WTC11 (cell line): ENCODE data around the gene TRIP12. TPM values are rescaled to one million over a fixed set of nuclear protein-coding genes. Genes with fewer than 3 reads are reported as not detected.

Source experiments
- ATAC-seq: fragments of 200-7000 bp; cut with Tn5 transposase; 2 replicates; pipeline ENCODE4 v1.10.0; 2021; ENCODE audit warnings: mild to moderate bottlenecking, moderate library complexity
- CTCF ChIA-PET: fragments of 300-600 bp; sonication (Branson Sonifier 250); formaldehyde crosslinking; loops from one replicate; lab custom pipeline; 2021; ENCODE audit warnings: antibody characterized with exemption; lab: Charles Lee
- POLR2A ChIA-PET: fragments of 350-600 bp; sonication (Branson Sonifier 250); formaldehyde crosslinking; loops from one replicate; lab custom pipeline; 2021; ENCODE audit warnings: antibody characterized with exemption; lab: Charles Lee
- DNase-seq: peaks from one replicate; pipeline ENCODE4 v3.0.0; 2021; ENCODE audit warnings: low spot score
- H3K27ac Mint-ChIP-seq: 2 replicates; pipeline ENCODE4 v1.8.0; 2021; ENCODE audit warnings: mixed read lengths
- H3K27me3 Mint-ChIP-seq: 2 replicates; pipeline ENCODE4 v1.8.0; 2021; ENCODE audit warnings: low read depth, mild to moderate bottlenecking, moderate library complexity, mixed read lengths
- H3K36me3 Mint-ChIP-seq: 2 replicates; pipeline ENCODE4 v1.8.0; 2021; ENCODE audit warnings: mixed read lengths
- H3K4me1 Mint-ChIP-seq: 2 replicates; pipeline ENCODE4 v1.8.0; 2022; ENCODE audit warnings: mixed read lengths
- H3K4me3 Mint-ChIP-seq: 2 replicates; pipeline ENCODE4 v1.8.0; 2021; ENCODE audit warnings: mild to moderate bottlenecking, moderate library complexity, mixed read lengths
- H3K9me3 Mint-ChIP-seq: 2 replicates; pipeline ENCODE4 v1.8.0; 2021; ENCODE audit warnings: mixed read lengths
- CBFB ChIP-seq: sonication (generic); formaldehyde crosslinking; IDR thresholded peaks from 2 replicates; pipeline ENCODE4 v1.8.1; 2022; ENCODE audit warnings: mild to moderate bottlenecking, low read depth, missing genetic modification reagents
- CREB1 ChIP-seq: sonication (generic); formaldehyde crosslinking; IDR thresholded peaks from 2 replicates; pipeline ENCODE4 v1.8.0; 2023; ENCODE audit warnings: mild to moderate bottlenecking, missing genetic modification reagents
- CTCF ChIP-seq: fragments of 200-600 bp; IDR thresholded peaks from 2 replicates; pipeline ENCODE4 v1.8.0; 2022; ENCODE audit warnings: antibody characterized with exemption
- GABPB1 ChIP-seq: sonication (generic); formaldehyde crosslinking; IDR thresholded peaks from 2 replicates; pipeline ENCODE4 v1.8.1; 2023; ENCODE audit warnings: mild to moderate bottlenecking, missing genetic modification reagents
- GTF2I ChIP-seq: fragments of 250-450 bp; sonication (Bioruptor Pico); conservative IDR thresholded peaks from 2 replicates; pipeline ENCODE4 v1.4.0; 2021; ENCODE audit warnings: mild to moderate bottlenecking
- IRF2 ChIP-seq: sonication (generic); formaldehyde crosslinking; IDR thresholded peaks from 2 replicates; pipeline ENCODE4 v1.8.0; 2022; ENCODE audit warnings: low read depth, missing genetic modification reagents, borderline replicate concordance
- MYBL2 ChIP-seq: sonication (generic); formaldehyde crosslinking; IDR thresholded peaks from 2 replicates; pipeline ENCODE4 v1.8.1; 2023; ENCODE audit warnings: mild to moderate bottlenecking, moderate library complexity, missing genetic modification reagents
- NFATC4 ChIP-seq: fragments of 250-450 bp; sonication (Bioruptor Pico); IDR thresholded peaks from 2 replicates; pipeline ENCODE4 v1.9.0; 2021; ENCODE audit warnings: mild to moderate bottlenecking
- NFYB ChIP-seq: sonication (generic); formaldehyde crosslinking; conservative IDR thresholded peaks from 2 replicates; pipeline ENCODE4 v1.8.0; 2022; ENCODE audit warnings: low read depth, missing genetic modification reagents
- PRDM15 ChIP-seq: sonication (generic); formaldehyde crosslinking; IDR thresholded peaks from 2 replicates; pipeline ENCODE4 v1.8.0; 2022; ENCODE audit warnings: missing genetic modification reagents
- RORB ChIP-seq: fragments of 250-450 bp; sonication (Bioruptor Pico); IDR thresholded peaks from 2 replicates; pipeline ENCODE4 v1.9.0; 2021; ENCODE audit warnings: mild to moderate bottlenecking
- TP53 ChIP-seq: sonication (generic); formaldehyde crosslinking; IDR thresholded peaks from 2 replicates; pipeline ENCODE4 v1.8.1; 2023; ENCODE audit warnings: mild to moderate bottlenecking, missing genetic modification reagents
- USF2 ChIP-seq: sonication (generic); formaldehyde crosslinking; IDR thresholded peaks from 2 replicates; pipeline ENCODE4 v1.8.1; 2023; ENCODE audit warnings: mild to moderate bottlenecking, missing genetic modification reagents, moderate library complexity
- ZNF512 ChIP-seq: sonication (generic); formaldehyde crosslinking; IDR thresholded peaks from 2 replicates; pipeline ENCODE4 v1.8.1; 2022; ENCODE audit warnings: missing genetic modification reagents, borderline replicate concordance
- ZNF532 ChIP-seq: fragments of 250-450 bp; sonication (Bioruptor Pico); IDR thresholded peaks from 2 replicates; pipeline ENCODE4 v1.9.0; 2021; ENCODE audit warnings: mild to moderate bottlenecking, borderline replicate concordance
- ZNF671 ChIP-seq: fragments of 250-450 bp; sonication (Bioruptor Pico); IDR thresholded peaks from 2 replicates; pipeline ENCODE4 v1.8.0; 2021; ENCODE audit warnings: mild to moderate bottlenecking
- total RNA-seq: library from RNA; stranded (reverse); gene quantifications from 3 replicates; pipeline ENCODE4 v1.2.3, GENCODE V29; 2021
- TF ChIP-seq, protein P1 (sequence below): fragments of 250-450 bp; sonication (Bioruptor Pico); IDR thresholded peaks from 2 replicates; pipeline ENCODE4 v1.8.0; 2021; ENCODE audit warnings: mild to moderate bottlenecking

TRIP12 gene
- total RNA-seq, 1 experiment from 2014 or later: 149 TPM

- POLR2A ChIA-PET: no interaction called here
- no peaks in the 10 kb centered on the region for H3K27me3 Mint-ChIP-seq
- H3K27ac Mint-ChIP-seq: no peak overlapping the region
- no peak overlapping the region for H3K4me3 Mint-ChIP-seq
- no peak for ATAC-seq
- TF ChIP-seq IRF2 (CRISPR knock-in tag) (no peak), USF2 (CRISPR knock-in tag) (no peak), GABPB1 (CRISPR knock-in tag) (no peak)
- TF ChIP-seq, all 79 proteins: peak for 0
- Mint-ChIP-seq H3K36me3 (peaks cover 64% of the 10 kb centered on the region), H3K9me3 (0 out of 2 replicates have a peak, but pooled peaks cover 5% of the 10 kb centered on the region), H3K4me1 (peaks cover 18% of the 10 kb centered on the region)
- CTCF ChIA-PET: no interaction called here
- no peak for DNase-seq
Observed at GRCh38 chr2:229768235-229768634, 153.6 kb downstream of the TRIP12 start.

GRCh38 chr2:229765721-229766120 lies 156.1 kb downstream of the TRIP12 start:
- no peak for TF ChIP-seq MYBL2 (CRISPR knock-in tag)
- TF ChIP-seq RORB (CRISPR knock-in tag): no peak
- no peak for TF ChIP-seq ZNF671 (CRISPR knock-in tag)
- no peak for TF ChIP-seq CTCF
- no peak for TF ChIP-seq CREB1
- no peak for TF ChIP-seq NFYB (CRISPR knock-in tag)
- TF ChIP-seq, protein P1, sequence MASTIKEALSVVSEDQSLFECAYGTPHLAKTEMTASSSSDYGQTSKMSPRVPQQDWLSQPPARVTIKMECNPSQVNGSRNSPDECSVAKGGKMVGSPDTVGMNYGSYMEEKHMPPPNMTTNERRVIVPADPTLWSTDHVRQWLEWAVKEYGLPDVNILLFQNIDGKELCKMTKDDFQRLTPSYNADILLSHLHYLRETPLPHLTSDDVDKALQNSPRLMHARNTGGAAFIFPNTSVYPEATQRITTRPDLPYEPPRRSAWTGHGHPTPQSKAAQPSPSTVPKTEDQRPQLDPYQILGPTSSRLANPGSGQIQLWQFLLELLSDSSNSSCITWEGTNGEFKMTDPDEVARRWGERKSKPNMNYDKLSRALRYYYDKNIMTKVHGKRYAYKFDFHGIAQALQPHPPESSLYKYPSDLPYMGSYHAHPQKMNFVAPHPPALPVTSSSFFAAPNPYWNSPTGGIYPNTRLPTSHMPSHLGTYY (CRISPR knock-in tag): no peak
- no peak for TF ChIP-seq NFATC4 (CRISPR knock-in tag)
- no peak for TF ChIP-seq GTF2I (CRISPR knock-in tag)
- TF ChIP-seq ZNF532 (CRISPR knock-in tag): no peak
- no peak for TF ChIP-seq ZNF512 (CRISPR knock-in tag)
- no peak for TF ChIP-seq TP53
- no peak for TF ChIP-seq CBFB (CRISPR knock-in tag)
- no peak for TF ChIP-seq PRDM15
- Mint-ChIP-seq H3K4me3 (no peak overlapping the region), H3K36me3 (peaks cover 42% of the 10 kb centered on the region), H3K27me3 (no peaks in the 10 kb centered on the region), H3K27ac (no peak overlapping the region), H3K9me3 (no peaks in the 10 kb centered on the region), H3K4me1 (peaks cover 18% of the 10 kb centered on the region)
- no peak; the same call in 1 of the 2 replicates for ATAC-seq
- ChIA-PET POLR2A (no interaction called here), CTCF (interaction anchor here (1.2 kb wide), 1 partner anchor 15 kb away, joined by 3 read pairs; no protein-coding TSS in a partner anchor)
- DNase-seq: no peak
